IMR-90 (cell line): ENCODE results near the gene KRT36.

Source experiments
- BHLHE40 ChIP-seq: fragments of 150-350 bp; IDR thresholded peaks from 2 replicates; pipeline ENCODE4 v1.6.1; 2016; ENCODE audit warnings: mild to moderate bottlenecking, low read depth, low read length
- CEBPB ChIP-seq: IDR thresholded peaks from 2 replicates; pipeline ENCODE4 v1.6.1; 2012; ENCODE audit warnings: low read depth, low read length, improper control_type of control experiment
- MAFK ChIP-seq: IDR thresholded peaks from 2 replicates; pipeline ENCODE4 v1.6.1; 2012; ENCODE audit warnings: low read depth, low read length, improper control_type of control experiment
- MXI1 ChIP-seq: IDR thresholded peaks from 2 replicates; pipeline ENCODE4 v1.6.1; 2012; ENCODE audit warnings: low read depth, mild to moderate bottlenecking, low read length, moderate library complexity, borderline replicate concordance
- POLR2A ChIP-seq: IDR thresholded peaks from 2 replicates; pipeline ENCODE4 v1.6.1; 2012; ENCODE audit warnings: mild to moderate bottlenecking, low read depth, low read length
- RAD21 ChIP-seq: IDR thresholded peaks from 2 replicates; pipeline ENCODE4 v1.6.1; 2012; ENCODE audit warnings: low read length, improper control_type of control experiment
- RFX5 ChIP-seq: IDR thresholded peaks from 2 replicates; pipeline ENCODE4 v1.8.0; 2012; ENCODE audit warnings: low read depth, mild to moderate bottlenecking, low read length, moderate library complexity
- TF ChIP-seq, protein P1 (sequence below): conservative IDR thresholded peaks from 2 replicates; pipeline ENCODE4 v1.5.1; 2012; ENCODE audit warnings: mild to moderate bottlenecking, low read depth, low read length, improper control_type of control experiment
- TF ChIP-seq, protein P2 (sequence below): fragments of 150-350 bp; IDR thresholded peaks from 2 replicates; pipeline ENCODE4 v1.6.1; 2017; ENCODE audit warnings: mild to moderate bottlenecking, antibody characterized with exemption, low read length, low read depth

- TF ChIP-seq MXI1 (no peak), POLR2A (no peak), CEBPB (no peak), RFX5 (no peak), BHLHE40 (no peak), RAD21 (no peak), MAFK (no peak)
- TF ChIP-seq, protein P1, sequence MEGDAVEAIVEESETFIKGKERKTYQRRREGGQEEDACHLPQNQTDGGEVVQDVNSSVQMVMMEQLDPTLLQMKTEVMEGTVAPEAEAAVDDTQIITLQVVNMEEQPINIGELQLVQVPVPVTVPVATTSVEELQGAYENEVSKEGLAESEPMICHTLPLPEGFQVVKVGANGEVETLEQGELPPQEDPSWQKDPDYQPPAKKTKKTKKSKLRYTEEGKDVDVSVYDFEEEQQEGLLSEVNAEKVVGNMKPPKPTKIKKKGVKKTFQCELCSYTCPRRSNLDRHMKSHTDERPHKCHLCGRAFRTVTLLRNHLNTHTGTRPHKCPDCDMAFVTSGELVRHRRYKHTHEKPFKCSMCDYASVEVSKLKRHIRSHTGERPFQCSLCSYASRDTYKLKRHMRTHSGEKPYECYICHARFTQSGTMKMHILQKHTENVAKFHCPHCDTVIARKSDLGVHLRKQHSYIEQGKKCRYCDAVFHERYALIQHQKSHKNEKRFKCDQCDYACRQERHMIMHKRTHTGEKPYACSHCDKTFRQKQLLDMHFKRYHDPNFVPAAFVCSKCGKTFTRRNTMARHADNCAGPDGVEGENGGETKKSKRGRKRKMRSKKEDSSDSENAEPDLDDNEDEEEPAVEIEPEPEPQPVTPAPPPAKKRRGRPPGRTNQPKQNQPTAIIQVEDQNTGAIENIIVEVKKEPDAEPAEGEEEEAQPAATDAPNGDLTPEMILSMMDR = no peak
- TF ChIP-seq, protein P2, sequence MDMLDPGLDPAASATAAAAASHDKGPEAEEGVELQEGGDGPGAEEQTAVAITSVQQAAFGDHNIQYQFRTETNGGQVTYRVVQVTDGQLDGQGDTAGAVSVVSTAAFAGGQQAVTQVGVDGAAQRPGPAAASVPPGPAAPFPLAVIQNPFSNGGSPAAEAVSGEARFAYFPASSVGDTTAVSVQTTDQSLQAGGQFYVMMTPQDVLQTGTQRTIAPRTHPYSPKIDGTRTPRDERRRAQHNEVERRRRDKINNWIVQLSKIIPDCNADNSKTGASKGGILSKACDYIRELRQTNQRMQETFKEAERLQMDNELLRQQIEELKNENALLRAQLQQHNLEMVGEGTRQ = no peak
Observed at GRCh38 chr17:41504246-41504977, 14.7 kb upstream of the KRT36 start.
